Stomach (tissue), 4 donors: ENCODE measurements around the gene CD320.

ENCODE experiments used
- CTCF ChIP-seq, 7 experiments: fragments of 450-650 bp in 4 of 7; fragments of 200-600 bp in 3 of 7; sonication (generic) in 3 of 7; IDR thresholded peaks; one replicate each; pipeline ENCODE4 v1.5.1; 2016 to 2019; ENCODE audit warnings: antibody characterized with exemption in 7 of 7, control low read depth in 2 of 7, mild to moderate bottlenecking in 1 of 7
- EP300 ChIP-seq: sonication (generic); formaldehyde crosslinking; IDR thresholded peaks from one replicate; pipeline ENCODE4 v1.6.1; 2017; ENCODE audit warnings: antibody characterized with exemption
- POLR2A ChIP-seq, 4 donors: fragments of 450-650 bp; IDR thresholded peaks; one replicate each; pipeline ENCODE4 v1.6.1; 2016; ENCODE audit warnings: antibody characterized with exemption in 4 of 4, control low read depth in 2 of 4, mild to moderate bottlenecking in 1 of 4, moderate library complexity in 1 of 4
- POLR2AphosphoS5 ChIP-seq, 3 donors: sonication (generic); formaldehyde crosslinking; IDR thresholded peaks; one replicate each; pipeline ENCODE4 v1.6.1; 2016; ENCODE audit warnings: antibody characterized with exemption in 3 of 3

GRCh38 chr19:8265872-8266271, 42.3 kb downstream of the CD320 start:
- TF ChIP-seq CTCF (IDR thresholded peaks at IDR 0.05) = no peak
- TF ChIP-seq POLR2AphosphoS5 (IDR thresholded peaks at IDR 0.05) = no peak
- TF ChIP-seq POLR2A (IDR thresholded peaks at IDR 0.05) = no peak
- TF ChIP-seq EP300 = no peak
